HG03378 (cell line): ENCODE measurements around the gene GANAB.
"Not testable (repeated sequence)": the region's sequence is repeated elsewhere in the genome, so short reads cannot be mapped to it uniquely, and the experiment has no call there.

Source experiments
- ATAC-seq: cut with Tn5 transposase; IDR thresholded peaks from one replicate; pipeline ENCODE4 v1.9.1; 2021; ENCODE audit warnings: mild to moderate bottlenecking, moderate library complexity; ENCODE audit not compliant: unreplicated experiment

Gene GANAB

GRCh38 chr11:62645946-62646824 is at the start of gene GANAB:
Gene GANAB, minus strand, starts transcription at chr11:62646613. Its CDS starts 14 bp downstream, at chr11:62646599.
- ATAC-seq: peak; percentile 78

DNA sequence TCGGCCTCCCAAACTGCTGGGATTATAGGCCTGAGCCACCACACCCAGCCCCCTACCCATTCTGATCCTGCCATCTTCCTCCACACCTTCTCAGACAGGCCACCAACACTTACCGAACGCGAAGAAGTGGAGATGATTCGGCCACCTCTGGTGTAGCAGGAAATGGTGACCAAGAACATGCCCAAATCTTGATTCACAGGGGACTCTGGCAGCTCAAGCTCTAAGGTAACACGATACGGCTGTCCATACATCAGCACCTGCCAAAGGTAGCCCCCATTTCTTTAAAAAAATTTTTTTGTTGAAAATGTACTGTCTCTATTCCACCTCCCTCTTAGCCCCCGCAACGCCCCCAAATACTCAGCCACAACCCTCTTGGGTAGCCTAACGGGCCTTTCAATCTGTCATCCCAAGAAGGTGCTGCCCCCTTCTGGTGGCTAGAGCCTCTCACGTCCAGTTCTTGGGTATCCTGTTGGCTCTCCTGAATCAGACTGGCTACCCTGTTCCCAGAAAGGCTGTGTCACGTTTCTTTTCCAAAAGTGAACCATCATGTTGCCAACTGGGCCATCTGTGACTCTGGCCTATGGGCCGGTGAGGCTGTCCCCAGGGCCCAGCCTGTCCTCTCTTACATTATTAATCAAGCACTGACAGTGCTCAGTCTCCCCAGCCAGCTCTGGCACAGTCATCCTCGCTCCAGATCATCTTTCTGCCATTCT is 48.2 kb upstream of the GANAB start:
- ATAC-seq: no peak

- not testable (repeated sequence) for ATAC-seq
These were observed 47.2 kb upstream of the GANAB start for GRCh38 chr11:62693624-62694023.

GRCh38 chr11:62689421-62690183 is 43.2 kb upstream of the GANAB start, which contains the start of gene LRRN4CL:
Gene LRRN4CL, minus strand, starts transcription at chr11:62689530. Its CDS starts 1,022 bp downstream, at chr11:62688508.
- no peak for ATAC-seq

GRCh38 chr11:62688491-62688890 is 42.1 kb upstream of the GANAB start:
- no peak for ATAC-seq

DNA sequence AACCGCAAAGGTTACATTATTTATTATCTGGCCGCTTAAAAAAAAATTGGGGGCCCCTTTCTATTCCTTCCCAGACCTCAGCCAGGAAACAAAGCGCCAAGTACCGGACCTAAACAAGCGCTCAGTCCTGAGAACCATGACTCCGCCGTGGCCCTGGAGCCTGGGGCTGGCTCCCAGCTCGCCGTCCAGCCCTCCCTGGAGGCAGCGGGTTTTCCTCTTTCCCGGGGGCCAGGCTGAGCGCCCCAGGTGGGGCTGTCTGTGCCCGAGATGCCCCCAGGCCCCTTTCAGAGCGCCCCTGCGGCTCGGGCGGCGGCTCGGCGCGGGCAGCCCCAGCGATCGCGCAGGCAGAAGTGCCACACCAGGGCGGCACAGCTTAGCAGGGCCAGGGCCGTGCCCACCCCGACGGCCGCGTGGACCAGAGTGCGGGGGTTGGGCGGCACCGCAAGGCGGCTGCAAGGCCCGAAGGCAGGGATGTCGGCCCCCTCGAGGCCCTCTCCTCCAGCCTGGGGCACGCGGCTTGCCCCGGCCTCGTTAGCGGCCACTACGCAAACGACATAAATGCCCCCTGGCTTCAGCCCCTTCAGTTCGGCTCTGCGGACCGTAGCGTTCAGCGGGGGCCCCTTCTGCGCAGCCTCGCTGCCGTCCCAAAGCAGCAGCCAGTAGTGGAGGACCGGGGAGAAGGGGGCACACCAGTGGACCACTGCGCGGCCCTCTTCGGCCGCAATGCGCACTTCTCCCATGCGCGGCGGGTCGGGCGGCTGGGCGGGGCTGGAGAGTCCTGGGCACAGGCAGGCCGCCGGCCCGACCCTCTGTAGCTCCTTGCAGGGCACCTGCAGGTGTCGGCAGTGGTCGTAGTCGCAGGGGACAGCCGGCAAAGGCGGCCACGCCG is 41.3 kb upstream of the GANAB start:
- no peak for ATAC-seq

- ATAC-seq: no peak
These were observed 36.1 kb upstream of the GANAB start for GRCh38 chr11:62682518-62682917.

GRCh38 chr11:62680825-62681240 is 34.4 kb upstream of the GANAB start:
- ATAC-seq: peak; percentile 72

- peak; percentile 52 for ATAC-seq
These were observed 32.6 kb upstream of the GANAB start, which contains the start of gene UBXN1 for GRCh38 chr11:62678770-62679696. Gene UBXN1, minus strand, starts transcription at chr11:62679073. Its CDS starts 150 bp downstream, at chr11:62678923.

GRCh38 chr11:62678433-62678769 is 32.0 kb upstream of the GANAB start:
- ATAC-seq: no peak

- no peak for ATAC-seq
These were observed 31.3 kb upstream of the GANAB start for GRCh38 chr11:62677714-62678113.

GRCh38 chr11:62677156-62677555 is 30.7 kb upstream of the GANAB start:
- no peak for ATAC-seq

- no peak for ATAC-seq
These were observed 30.3 kb upstream of the GANAB start for GRCh38 chr11:62676698-62677097.

DNA sequence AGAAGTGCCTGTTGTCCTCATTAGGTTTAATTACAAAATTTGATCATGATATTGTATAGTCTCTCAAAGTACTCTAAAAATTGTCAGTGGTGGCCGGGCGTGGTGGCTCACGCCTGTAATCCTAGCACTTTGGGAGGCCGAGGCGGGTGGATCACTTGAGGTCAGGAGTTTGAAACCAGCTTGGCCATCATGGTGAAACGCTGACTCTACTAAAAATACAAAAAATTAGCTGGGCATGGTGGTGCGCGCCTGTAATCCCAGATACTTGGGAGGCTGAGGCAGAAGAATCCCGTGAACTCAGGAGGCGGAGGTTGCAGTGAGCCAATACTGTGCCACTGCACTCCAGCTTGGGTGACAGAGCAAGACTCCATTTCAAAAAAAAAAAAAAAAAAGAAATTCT is 29.0 kb upstream of the GANAB start:
- not testable (repeated sequence) for ATAC-seq

GRCh38 chr11:62673196-62673525 is 26.7 kb upstream of the GANAB start:
- ATAC-seq: no peak

GRCh38 chr11:62671608-62672389 is 25.4 kb upstream of the GANAB start, which contains the start of the genes LBHD1 and UQCC3:
Gene LBHD1, minus strand, starts transcription at chr11:62672267. Its CDS starts 2,236 bp downstream, at chr11:62670031.
Gene UQCC3, plus strand, starts transcription at chr11:62671673. Its CDS starts 73 bp downstream, at chr11:62671746.
- ATAC-seq: peak; percentile 44

GRCh38 chr11:62671236-62671607 is 24.8 kb upstream of the GANAB start:
- ATAC-seq: peak; percentile 4
